HEK293 (cell line): ENCODE results near the gene TSPEAR.

Source experiments
- CTCF ChIA-PET: fragments of 350-600 bp; formaldehyde crosslinking; extraction: SDS; loops from one replicate; lab custom pipeline; 2021; ENCODE audit warnings: antibody characterized with exemption; lab: Yijun Ruan, JAX
- POLR2A ChIA-PET: fragments of 300-600 bp; formaldehyde crosslinking; extraction: SDS; loops from one replicate; lab custom pipeline; 2020; ENCODE audit warnings: antibody characterized with exemption, inconsistent platforms; lab: Yijun Ruan, JAX
- H3K27ac ChIP-seq: fragments of 200-500 bp; sonication (Bioruptor generic); 2 replicates; pipeline ENCODE4 v1.5.1; 2014; ENCODE audit warnings: low read depth, low read length, control low read depth, inconsistent platforms; ENCODE audit errors: extremely low read depth
- H3K36me3 ChIP-seq, 2 experiments: fragments of 200-500 bp in 1 of 2; sonication (Bioruptor generic) in 1 of 2; 1 replicate in 1 of 2; 2 replicates in 1 of 2; pipeline ENCODE4 v1.5.1; 2014 to 2017; ENCODE audit warnings: inconsistent platforms in 2 of 2, low read length in 2 of 2; ENCODE audit not compliant: control insufficient read depth in 2 of 2, insufficient read depth in 1 of 2
- H3K4me1 ChIP-seq: fragments of 200-500 bp; sonication (Bioruptor generic); 2 replicates; pipeline ENCODE4 v1.5.1; 2014; ENCODE audit warnings: mild to moderate bottlenecking, low read length, inconsistent platforms; ENCODE audit not compliant: control insufficient read depth, insufficient read depth
- H3K4me3 ChIP-seq: 2 replicates; pipeline ENCODE4 v1.5.1; 2011; ENCODE audit warnings: low read depth, mild to moderate bottlenecking, control low read depth, low read length, moderate library complexity
- H3K9me3 ChIP-seq: fragments of 200-500 bp; sonication (Bioruptor generic); 2 replicates; pipeline ENCODE4 v1.5.1; 2014; ENCODE audit warnings: low read depth, low read length, inconsistent platforms; ENCODE audit not compliant: control insufficient read depth, insufficient read depth
- SP3 ChIP-seq: fragments of 450-650 bp; formaldehyde crosslinking; IDR thresholded peaks from 2 replicates; pipeline ENCODE4 v1.5.1; 2016; ENCODE audit warnings: missing biosample characterization, missing genetic modification characterization
- WT1 ChIP-seq: fragments of 450-650 bp; formaldehyde crosslinking; IDR thresholded peaks from 2 replicates; pipeline ENCODE4 v1.5.1; 2016; ENCODE audit warnings: missing biosample characterization, missing genetic modification characterization
- ZBTB7A ChIP-seq: fragments of 450-650 bp; formaldehyde crosslinking; IDR thresholded peaks from 2 replicates; pipeline ENCODE4 v1.5.1; 2016; ENCODE audit warnings: low read depth, missing biosample characterization, missing genetic modification characterization
- ZFP37 ChIP-seq: fragments of 450-650 bp; formaldehyde crosslinking; IDR thresholded peaks from 2 replicates; pipeline ENCODE4 v1.5.1; 2016; ENCODE audit warnings: missing biosample characterization, missing genetic modification characterization
- ZFP69B ChIP-seq: fragments of 450-650 bp; formaldehyde crosslinking; IDR thresholded peaks from 2 replicates; pipeline ENCODE4 v1.5.1; 2016; ENCODE audit warnings: missing biosample characterization, missing genetic modification characterization
- ZNF274 ChIP-seq, 2 experiments: fragments of 200-500 bp in 1 of 2; fragments of 450-650 bp in 1 of 2; sonication (Bioruptor generic) in 1 of 2; formaldehyde crosslinking in 1 of 2; IDR thresholded peaks; 2 replicates each; pipeline versions ENCODE4 v1.5.1 to v1.6.1; 2014 to 2016; ENCODE audit warnings: borderline replicate concordance in 1 of 2, inconsistent platforms in 1 of 2, low read length in 1 of 2, missing biosample characterization in 1 of 2, missing genetic modification characterization in 1 of 2
- ZNF350 ChIP-seq: fragments of 450-650 bp; formaldehyde crosslinking; IDR thresholded peaks from 2 replicates; pipeline ENCODE4 v1.5.0; 2017; ENCODE audit warnings: missing biosample characterization, mild to moderate bottlenecking, missing genetic modification characterization
- ZNF433 ChIP-seq: fragments of 450-650 bp; formaldehyde crosslinking; IDR thresholded peaks from 2 replicates; pipeline ENCODE4 v1.5.1; 2016; ENCODE audit warnings: missing biosample characterization, missing genetic modification characterization, low read depth
- ZNF501 ChIP-seq: fragments of 450-650 bp; formaldehyde crosslinking; IDR thresholded peaks from 2 replicates; pipeline ENCODE4 v1.5.1; 2016; ENCODE audit warnings: missing biosample characterization, missing genetic modification characterization
- ZNF610 ChIP-seq: fragments of 450-650 bp; formaldehyde crosslinking; IDR thresholded peaks from 2 replicates; pipeline ENCODE4 v1.5.1; 2016; ENCODE audit warnings: missing biosample characterization, missing genetic modification characterization, borderline replicate concordance
- ZNF621 ChIP-seq: fragments of 450-650 bp; formaldehyde crosslinking; IDR thresholded peaks from 2 replicates; pipeline ENCODE4 v1.5.1; 2017; ENCODE audit warnings: missing biosample characterization, missing genetic modification characterization
- ZNF629 ChIP-seq: fragments of 450-650 bp; formaldehyde crosslinking; IDR thresholded peaks from 2 replicates; pipeline ENCODE4 v1.5.1; 2017; ENCODE audit warnings: missing biosample characterization, missing genetic modification characterization
- TF ChIP-seq, protein P1 (sequence below): fragments of 450-650 bp; formaldehyde crosslinking; IDR thresholded peaks from 2 replicates; pipeline ENCODE4 v1.5.1; 2016; ENCODE audit warnings: missing biosample characterization, missing genetic modification characterization
- TF ChIP-seq, protein P2 (sequence below): fragments of 450-650 bp; formaldehyde crosslinking; conservative IDR thresholded peaks from 2 replicates; pipeline ENCODE4 v1.5.1; 2016; ENCODE audit warnings: low read depth, missing biosample characterization, missing genetic modification characterization
- TF ChIP-seq, protein P3 (sequence below): fragments of 450-650 bp; formaldehyde crosslinking; IDR thresholded peaks from 2 replicates; pipeline ENCODE4 v1.5.1; 2016; ENCODE audit warnings: missing biosample characterization, missing genetic modification characterization

The TSPEAR gene

DNA sequence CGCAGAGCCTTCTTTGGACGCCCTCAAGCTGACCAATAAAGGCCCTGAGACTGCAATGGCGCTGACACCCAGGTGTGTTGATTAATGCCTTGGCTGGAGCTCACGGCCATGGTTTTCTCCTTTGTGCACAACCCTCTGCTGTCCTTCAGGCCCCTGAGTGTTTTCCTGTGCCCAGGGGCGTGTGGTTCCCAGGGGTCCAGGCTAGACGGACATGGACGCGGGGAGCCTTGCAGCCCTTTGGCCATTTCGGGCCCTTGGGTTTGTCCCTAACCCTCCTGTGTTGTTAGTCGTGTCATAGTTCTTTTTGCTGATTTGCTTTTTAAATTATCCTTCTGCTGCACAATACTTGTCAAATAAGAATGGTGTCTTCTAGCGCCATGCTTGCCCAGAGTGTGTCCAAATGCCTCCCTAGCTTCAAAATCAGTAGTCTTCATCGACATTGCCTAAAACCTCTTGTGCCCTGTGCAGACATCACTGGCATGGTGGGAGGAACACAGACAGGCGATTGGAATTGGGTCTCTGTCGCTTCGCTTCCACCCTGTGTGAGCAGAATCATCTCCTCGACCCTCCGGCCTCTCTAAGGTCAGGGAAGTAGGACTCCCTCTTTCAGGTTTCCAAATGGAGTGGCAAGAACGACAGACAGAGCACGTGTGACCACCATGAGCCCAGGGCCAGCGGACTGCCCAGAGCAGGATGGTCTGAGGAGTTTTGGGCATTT, 135.9 kb downstream of the TSPEAR start:
- Histone ChIP-seq H3K4me3 (no peak overlapping the region), H3K9me3 (no peaks in the 10 kb centered on the region), H3K36me3 (no peaks in the 10 kb centered on the region), H3K27ac (no peak overlapping the region), H3K4me1 (no peaks in the 10 kb centered on the region)
- ChIA-PET CTCF (interaction anchor here (0.7 kb wide), 2 partner anchors 187 to 563 kb away, joined by 4 read pairs; no protein-coding TSS in a partner anchor), POLR2A (no interaction called here)
- TF ChIP-seq ZFP69B (no peak), ZNF501 (tag by site-specific recombination) (no peak), ZNF433 (tag by site-specific recombination) (no peak), SP3 (tag by site-specific recombination) (no peak), ZNF350 (no peak), ZBTB7A (tag by site-specific recombination) (no peak), ZNF629 (tag by site-specific recombination) (no peak), ZFP37 (tag by site-specific recombination) (no peak), ZNF274 (IDR thresholded peaks at IDR 0.05; ENCODE audit: low read length) (no peak), ZNF274 (tag by site-specific recombination; IDR thresholded peaks at IDR 0.05; ENCODE audit: borderline replicate concordance) (no peak), WT1 (no peak), ZNF621 (no peak)
- TF ChIP-seq, protein P1, sequence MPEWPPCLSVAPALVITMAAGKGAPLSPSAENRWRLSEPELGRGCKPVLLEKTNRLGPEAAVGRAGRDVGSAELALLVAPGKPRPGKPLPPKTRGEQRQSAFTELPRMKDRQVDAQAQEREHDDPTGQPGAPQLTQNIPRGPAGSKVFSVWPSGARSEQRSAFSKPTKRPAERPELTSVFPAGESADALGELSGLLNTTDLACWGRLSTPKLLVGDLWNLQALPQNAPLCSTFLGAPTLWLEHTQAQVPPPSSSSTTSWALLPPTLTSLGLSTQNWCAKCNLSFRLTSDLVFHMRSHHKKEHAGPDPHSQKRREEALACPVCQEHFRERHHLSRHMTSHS (tag by site-specific recombination): no peak
- TF ChIP-seq, protein P2, sequence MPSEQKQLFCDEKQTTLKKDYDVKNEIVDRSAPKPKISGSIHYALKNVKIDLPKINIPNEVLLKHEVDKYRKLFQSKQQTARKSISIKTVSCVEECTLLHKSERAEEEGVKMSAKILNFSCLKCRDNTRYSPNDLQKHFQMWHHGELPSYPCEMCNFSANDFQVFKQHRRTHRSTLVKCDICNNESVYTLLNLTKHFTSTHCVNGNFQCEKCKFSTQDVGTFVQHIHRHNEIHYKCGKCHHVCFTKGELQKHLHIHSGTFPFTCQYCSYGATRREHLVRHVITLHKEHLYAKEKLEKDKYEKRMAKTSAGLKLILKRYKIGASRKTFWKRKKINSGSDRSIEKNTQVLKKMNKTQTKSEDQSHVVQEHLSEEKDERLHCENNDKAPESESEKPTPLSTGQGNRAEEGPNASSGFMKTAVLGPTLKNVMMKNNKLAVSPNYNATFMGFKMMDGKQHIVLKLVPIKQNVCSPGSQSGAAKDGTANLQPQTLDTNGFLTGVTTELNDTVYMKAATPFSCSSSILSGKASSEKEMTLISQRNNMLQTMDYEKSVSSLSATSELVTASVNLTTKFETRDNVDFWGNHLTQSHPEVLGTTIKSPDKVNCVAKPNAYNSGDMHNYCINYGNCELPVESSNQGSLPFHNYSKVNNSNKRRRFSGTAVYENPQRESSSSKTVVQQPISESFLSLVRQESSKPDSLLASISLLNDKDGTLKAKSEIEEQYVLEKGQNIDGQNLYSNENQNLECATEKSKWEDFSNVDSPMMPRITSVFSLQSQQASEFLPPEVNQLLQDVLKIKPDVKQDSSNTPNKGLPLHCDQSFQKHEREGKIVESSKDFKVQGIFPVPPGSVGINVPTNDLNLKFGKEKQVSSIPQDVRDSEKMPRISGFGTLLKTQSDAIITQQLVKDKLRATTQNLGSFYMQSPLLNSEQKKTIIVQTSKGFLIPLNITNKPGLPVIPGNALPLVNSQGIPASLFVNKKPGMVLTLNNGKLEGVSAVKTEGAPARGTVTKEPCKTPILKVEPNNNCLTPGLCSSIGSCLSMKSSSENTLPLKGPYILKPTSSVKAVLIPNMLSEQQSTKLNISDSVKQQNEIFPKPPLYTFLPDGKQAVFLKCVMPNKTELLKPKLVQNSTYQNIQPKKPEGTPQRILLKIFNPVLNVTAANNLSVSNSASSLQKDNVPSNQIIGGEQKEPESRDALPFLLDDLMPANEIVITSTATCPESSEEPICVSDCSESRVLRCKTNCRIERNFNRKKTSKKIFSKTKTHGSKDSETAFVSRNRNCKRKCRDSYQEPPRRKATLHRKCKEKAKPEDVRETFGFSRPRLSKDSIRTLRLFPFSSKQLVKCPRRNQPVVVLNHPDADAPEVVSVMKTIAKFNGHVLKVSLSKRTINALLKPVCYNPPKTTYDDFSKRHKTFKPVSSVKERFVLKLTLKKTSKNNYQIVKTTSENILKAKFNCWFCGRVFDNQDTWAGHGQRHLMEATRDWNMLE: no peak

DNA sequence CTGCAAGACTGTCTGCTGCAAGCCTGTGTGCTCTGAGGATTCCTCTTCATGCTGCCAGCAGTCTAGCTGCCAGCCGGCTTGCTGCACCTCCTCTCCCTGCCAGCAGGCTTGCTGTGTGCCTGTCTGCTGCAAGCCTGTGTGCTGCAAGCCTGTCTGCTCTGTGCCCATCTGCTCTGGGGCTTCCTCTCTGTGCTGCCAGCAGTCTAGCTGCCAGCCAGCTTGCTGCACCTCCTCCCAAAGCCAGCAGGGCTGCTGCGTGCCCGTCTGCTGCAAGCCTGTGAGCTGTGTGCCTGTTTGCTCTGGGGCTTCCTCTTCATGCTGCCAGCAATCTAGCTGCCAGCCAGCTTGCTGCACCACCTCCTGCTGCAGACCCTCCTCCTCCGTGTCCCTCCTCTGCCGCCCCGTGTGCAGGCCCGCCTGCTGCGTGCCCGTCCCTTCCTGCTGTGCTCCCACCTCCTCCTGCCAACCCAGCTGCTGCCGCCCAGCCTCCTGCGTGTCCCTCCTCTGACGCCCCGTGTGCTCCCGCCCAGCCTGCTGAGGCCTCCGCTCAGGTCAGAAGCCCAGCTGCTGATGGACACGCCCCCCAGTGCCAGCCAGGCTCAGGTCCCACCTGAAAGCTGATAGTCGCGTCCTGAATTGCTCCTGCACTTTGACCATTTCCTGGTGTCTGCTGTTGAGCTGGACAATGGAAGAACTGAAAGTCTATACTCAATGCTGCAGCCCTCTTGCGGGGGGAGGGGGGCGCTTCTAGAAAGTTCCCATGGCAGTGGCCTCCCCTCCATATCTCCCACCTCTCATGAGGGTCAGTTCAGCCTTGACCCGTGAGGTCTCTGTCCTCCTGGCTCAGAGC, 136.7 kb downstream of the TSPEAR start:
- POLR2A ChIA-PET: no interaction called here
- CTCF ChIA-PET: interaction anchor here (0.7 kb wide), 1 partner anchor 187 kb away, joined by 4 read pairs; no protein-coding TSS in a partner anchor
- no peaks in the 10 kb centered on the region for H3K9me3 ChIP-seq
- TF ChIP-seq ZNF610: no peak
- TF ChIP-seq, protein P3, sequence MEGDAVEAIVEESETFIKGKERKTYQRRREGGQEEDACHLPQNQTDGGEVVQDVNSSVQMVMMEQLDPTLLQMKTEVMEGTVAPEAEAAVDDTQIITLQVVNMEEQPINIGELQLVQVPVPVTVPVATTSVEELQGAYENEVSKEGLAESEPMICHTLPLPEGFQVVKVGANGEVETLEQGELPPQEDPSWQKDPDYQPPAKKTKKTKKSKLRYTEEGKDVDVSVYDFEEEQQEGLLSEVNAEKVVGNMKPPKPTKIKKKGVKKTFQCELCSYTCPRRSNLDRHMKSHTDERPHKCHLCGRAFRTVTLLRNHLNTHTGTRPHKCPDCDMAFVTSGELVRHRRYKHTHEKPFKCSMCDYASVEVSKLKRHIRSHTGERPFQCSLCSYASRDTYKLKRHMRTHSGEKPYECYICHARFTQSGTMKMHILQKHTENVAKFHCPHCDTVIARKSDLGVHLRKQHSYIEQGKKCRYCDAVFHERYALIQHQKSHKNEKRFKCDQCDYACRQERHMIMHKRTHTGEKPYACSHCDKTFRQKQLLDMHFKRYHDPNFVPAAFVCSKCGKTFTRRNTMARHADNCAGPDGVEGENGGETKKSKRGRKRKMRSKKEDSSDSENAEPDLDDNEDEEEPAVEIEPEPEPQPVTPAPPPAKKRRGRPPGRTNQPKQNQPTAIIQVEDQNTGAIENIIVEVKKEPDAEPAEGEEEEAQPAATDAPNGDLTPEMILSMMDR: 0 out of 2 replicates have a peak, but pooled peaks have one; percentile 20
- no peak overlapping the region for H3K4me3 ChIP-seq
- H3K27ac ChIP-seq: no peak overlapping the region
- no peaks in the 10 kb centered on the region for H3K36me3 ChIP-seq
- H3K4me1 ChIP-seq: no peaks in the 10 kb centered on the region
